NCI-H446 treated with DMSO at 0.1 percent for 48 hours (cell line): ENCODE measurements around the gene PFDN1.

Experiments
- DNase-seq: peaks from one replicate; lab custom pipeline; 2025; lab: John Stamatoyannopoulos, UW

The PFDN1 gene

GRCh38 chr5:140328036-140328764 lies 25.3 kb upstream of the PFDN1 start:
- DNase-seq = no peak

- DNase-seq = no peak
These were observed 24.7 kb upstream of the PFDN1 start for GRCh38 chr5:140327589-140327988.

DNA sequence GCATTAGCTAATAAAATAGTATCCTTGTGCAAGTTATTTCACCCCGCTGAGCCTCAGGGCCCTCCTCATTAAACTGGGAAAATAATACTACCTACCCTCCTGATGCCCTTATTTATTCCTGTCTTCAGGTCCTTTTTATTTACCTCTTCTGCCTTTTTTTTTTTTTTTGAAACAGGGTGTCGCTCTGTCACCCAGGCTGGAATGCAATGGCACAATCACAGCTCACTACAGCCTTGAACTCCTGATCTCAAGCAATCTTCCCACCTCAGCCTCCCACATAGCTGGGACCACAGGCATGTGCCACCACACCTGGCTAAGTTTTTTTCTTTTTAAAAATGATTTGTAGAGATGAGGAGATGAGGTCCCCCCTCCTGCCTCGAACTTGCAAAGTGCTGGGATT lies 22.6 kb upstream of the PFDN1 start:
- no peak for DNase-seq

DNA sequence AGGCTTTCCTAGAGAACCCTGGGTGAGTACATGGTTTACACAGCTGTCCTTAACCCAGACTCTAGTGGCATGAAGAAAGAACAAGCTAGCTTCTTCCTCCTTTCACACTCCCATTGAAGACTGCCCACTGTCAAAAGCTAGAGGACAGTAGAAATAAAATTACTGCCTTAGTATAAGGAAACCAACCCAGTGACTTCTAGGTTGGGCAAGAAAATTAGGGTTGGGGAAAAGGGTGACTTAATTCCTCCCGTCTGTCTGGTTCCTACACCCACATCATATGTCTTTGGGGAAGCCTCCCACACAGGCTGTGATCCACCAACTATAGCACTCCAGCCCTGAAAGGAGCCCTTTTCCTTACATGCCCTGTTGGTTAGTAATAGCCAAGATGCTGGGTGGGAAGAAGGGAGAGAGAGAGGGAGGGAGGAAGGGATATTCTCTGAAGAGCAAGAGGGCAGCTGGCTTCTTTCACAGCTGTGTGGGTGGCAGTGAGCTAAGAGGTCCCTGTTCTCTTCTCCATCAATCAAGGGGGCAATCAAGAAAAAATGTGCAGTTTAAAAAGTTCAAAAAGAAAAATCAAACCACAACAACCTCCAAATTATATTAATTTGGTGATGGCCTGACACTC lies 21.8 kb upstream of the PFDN1 start:
- no peak for DNase-seq

DNA sequence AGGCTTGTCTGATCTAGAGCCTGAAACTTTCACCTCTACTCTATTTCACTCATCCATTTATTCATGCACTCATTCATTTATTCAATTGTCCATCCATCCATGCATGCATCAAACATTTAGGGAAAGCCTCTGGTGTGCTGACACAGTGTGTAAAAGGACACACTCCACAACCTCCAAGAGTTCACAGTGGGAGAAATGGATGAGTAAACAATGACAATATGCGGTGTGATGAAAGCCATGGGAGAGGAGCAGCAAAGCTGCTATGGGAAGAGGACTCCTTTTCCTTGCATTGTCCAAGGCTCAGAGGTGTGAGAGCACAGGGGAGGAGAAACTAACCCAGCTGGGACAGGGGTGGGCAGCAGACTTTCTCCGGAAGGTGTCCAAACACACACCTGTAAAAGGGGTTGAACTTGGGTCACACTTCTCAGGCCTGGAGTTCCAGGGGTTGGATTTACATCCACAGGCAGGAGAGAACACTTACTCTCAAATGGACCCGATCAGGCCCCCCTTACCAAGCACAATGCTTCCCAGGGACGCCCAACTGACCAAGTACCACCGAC lies 21.2 kb upstream of the PFDN1 start:
- DNase-seq = no peak

DNA sequence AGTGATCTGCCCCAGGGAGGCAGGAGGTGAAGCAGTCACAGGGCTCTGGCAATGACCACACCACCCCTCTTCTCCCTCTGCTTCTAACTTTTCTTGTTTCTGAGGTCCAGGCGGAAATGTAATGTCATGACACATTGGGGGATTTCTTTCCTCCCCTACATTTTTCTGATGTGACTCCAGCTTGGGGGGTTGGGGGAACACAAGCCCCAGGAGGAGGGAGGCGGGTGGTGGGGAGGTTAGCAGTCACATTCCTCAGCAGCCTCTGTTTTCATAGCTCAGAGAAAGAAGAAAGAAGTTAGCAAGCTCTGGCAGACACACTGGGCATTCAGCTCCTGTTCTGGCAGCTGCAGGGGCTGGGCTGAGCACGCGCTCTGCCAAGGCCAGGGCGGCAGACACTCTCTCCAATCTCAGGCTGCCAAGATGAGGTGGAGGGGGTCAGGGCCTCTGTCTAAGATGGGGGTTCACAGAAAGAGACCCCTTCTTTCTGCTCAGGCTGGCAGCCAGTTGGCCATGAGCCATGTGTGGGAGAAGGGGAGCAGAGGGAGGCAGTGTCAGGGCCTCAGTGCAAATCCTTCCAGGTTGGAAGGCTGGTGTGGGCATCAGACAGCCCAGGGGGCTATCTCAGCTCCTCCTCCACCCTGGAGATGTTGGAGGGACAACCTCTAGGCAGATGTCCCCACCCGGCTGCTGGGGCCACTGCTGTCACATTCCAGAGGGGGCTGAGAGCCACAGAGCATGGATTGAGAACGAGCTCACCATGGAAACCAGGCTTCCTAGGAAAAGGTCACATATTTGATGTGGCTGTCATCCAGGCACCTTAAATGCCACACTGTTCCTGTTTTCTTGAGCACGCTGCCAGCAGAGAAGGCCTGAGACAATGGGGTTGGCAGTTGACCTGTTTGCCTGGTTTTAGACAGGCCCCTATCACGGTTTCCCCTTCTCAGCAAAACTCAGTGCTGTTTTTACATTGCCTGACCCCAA lies 20.1 kb upstream of the PFDN1 start:
- no peak for DNase-seq

DNA sequence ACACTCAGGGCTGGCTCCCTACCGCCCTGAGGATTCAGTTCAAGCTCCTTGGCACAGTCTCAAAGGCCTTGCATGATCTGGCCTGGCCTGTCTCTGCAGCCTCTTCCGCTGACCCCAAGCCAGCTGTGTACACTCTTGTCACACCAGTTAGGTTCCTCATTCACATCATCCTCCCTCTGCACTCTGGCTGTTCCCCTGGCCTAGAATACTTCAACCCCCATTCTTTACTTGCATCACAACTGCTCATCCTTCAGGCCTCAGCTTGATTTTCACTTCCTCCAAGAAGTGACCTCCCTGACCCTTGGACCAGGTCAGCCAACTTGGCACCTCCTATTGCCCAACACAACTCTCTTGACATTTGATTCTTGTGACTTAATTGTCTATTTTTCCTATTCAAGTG lies 18.9 kb upstream of the PFDN1 start:
- no peak for DNase-seq

- no peak for DNase-seq
These were observed 16.9 kb upstream of the PFDN1 start for GRCh38 chr5:140319833-140320232.

- DNase-seq = no peak
These were observed 15.9 kb upstream of the PFDN1 start for GRCh38 chr5:140318792-140319191.

DNA sequence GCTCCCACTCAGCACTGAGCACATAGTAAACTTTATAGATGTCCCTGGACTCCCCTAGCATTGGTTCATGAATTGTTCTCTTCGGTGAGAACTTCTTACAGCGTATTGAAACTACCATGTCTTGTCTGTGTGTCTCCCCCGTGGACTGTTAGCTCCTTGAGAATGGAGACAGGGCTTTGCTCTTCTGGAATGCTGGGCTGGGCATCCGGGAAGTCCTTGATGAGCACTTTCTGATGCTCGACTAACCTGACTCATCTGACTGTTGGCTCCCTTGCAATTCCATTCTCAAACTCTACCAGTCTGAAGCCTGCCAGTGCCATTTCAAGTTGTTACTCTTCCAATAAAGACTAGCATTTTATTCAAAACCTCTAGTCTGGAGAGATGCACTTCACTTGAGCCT lies 15.0 kb upstream of the PFDN1 start:
- DNase-seq = no peak

DNA sequence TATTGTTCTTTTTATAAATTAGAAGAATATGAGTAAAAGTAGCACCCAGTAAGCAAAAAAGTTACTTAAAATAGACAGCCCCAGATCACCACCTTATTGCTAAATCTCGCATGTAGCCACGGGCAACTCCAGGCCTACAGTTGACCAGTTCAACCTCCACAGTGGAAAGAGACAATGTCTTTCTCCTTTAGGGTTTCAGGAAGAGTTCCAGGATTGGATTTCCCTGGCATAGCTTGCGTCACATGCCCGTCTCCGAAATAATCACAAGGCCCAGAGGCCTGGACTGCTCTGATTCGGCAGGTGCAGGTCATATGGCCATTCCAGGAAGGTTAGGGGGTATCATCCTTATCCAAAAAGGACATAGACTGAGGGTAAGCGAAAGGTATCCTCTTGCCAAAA lies 9.9 kb upstream of the PFDN1 start:
- DNase-seq = no peak

DNA sequence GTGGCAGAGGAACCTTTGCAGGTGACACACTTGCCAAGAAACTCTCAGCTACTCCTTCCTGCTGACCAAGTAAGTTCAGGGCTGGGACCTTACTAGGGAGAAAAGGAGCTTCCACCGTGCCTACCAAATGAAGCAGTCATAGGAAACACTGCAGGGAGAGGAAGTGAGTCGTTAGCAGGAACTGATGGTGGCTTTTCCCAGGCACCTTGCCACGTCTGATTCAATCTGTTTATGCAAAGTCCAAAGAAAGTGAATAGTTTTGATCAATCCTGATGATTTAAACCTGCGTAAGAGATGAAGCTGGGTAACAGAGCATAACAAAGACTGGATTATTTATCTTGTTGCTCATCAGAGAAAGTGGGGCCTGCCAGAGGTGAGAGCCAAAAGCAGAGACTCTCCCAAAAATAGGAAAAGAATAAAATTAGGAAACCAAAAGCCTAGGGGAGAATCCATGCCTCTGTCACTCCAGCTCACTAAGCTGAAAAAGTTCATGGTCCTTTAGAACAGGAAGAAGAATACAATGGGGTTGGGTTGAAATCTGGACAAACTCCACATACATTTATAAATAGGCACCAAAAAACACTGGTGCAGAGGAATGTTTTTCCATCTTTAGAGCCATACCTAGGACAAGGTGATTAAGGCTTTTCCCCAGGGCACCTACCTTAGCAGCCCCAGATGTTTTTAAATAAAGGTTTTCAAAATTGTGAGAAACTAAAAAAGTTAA lies 9.3 kb upstream of the PFDN1 start:
- DNase-seq = no peak

GRCh38 chr5:140311011-140311467 lies 8.1 kb upstream of the PFDN1 start:
- DNase-seq = no peak

- DNase-seq = no peak
These were observed 7.5 kb upstream of the PFDN1 start for GRCh38 chr5:140310434-140310833.

DNA sequence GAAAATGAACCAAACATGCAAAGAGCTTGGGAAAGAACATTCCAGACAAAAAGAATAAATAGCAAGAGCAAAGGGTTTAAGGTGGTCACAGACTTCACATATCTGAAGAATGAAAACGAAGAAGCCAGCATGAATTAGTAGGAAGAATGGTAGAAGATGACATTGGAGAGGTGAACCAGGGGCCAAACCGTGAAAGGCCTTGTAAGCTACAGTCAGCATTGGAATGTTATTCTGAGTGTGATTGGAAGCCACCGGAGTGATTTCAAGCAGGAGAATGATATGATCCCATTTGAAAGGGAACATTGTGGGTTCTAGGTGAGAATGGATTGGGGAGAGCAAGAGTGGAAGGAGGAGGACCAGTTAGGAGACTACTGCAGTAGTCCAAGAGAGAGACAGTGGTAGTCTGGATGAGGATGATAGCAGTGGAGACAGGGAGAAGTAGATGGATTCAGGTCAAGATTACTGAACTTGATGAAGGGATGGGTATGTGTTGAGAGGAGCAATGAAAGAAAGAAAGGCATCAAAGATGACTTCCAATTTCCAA lies 6.9 kb upstream of the PFDN1 start:
- no peak for DNase-seq

DNA sequence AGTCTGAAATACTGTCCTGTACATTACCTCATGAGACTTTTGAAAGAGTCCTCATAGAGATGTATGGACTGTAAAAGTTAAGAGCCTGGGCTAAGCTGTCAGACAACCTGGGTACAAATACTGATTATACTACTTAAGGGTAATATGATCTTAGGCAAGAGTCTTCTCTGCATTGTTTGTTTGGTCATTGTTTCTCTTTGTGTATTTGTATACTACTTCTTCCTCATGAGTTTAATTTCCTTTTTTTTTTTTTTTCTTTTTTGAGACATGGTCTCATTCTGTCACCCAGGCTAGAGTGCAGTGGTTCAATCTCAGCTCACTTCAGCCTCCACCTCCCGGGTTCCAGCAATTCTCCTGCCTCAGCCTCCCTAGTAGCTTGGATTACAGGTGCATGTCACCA lies 2.6 kb upstream of the PFDN1 start:
- DNase-seq = no peak

DNA sequence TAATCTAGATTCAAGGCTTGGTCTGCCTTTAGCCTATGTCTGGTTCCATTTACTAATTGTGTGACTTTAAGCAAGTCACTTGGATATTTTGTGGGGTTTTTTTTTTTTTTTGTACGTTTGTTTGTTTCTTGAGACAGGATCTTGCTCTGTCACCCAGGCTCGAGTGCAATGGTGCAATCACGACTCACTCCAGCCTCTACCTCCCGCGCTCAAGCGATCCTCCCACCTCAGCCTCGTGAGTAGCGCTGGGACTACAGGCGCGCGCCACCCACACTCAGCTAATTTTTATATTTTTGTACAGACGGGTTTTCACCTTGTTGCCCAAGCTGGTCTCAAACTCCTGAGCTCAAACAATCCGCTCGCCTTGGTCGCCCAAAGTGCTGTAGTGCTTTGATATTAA lies 1.1 kb upstream of the PFDN1 start:
- no peak for DNase-seq

GRCh38 chr5:140301136-140301535 lies 1.8 kb downstream of the PFDN1 start:
- DNase-seq = no peak

DNA sequence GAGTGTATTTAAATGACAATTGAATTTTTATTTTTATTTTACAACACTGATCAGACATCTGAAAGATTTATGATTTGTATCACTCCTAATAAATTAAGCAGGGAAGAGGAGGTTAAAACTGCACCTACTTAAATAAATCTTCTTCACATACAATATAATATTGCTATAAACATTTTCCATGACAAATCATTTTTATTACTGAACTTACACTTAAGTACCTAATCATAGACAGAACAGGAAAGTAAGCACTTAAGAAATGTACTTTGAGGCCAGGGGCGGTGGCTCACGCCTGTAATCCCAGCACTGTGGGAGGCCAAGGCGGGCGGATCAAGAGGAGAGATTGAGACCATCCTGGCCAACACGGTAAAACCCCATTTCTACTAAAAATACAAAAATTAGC lies 3.8 kb downstream of the PFDN1 start:
- no peak for DNase-seq

DNA sequence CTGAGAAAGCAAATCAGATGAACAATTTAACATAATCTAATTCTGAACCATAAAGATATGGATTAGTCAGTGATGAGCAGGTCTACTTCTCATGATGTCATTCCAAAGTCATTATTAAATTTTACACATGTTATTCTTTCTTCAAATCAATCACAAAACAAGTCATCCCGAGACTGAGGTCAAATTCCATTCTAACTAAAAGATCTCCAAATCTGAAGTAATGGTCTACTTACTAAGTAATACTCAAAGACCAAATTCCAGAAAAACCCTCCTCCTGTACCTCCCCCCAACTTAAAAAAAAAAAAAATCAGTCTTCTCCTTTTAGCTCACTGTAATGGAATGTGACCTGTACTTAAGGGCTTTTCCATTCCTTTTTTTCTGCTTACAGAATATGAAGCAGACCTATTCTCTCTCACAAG lies 4.7 kb downstream of the PFDN1 start:
- DNase-seq = no peak

GRCh38 chr5:140297283-140297682 lies 5.6 kb downstream of the PFDN1 start:
- DNase-seq = no peak
